ENCODE measurements around the gene ZRANB2. TPM values are rescaled to one million over a fixed set of nuclear protein-coding genes. Genes with fewer than 3 reads are reported as not detected.

The ZRANB2 gene
- polyA plus RNA-seq, 1 donor = 103 TPM

DNA sequence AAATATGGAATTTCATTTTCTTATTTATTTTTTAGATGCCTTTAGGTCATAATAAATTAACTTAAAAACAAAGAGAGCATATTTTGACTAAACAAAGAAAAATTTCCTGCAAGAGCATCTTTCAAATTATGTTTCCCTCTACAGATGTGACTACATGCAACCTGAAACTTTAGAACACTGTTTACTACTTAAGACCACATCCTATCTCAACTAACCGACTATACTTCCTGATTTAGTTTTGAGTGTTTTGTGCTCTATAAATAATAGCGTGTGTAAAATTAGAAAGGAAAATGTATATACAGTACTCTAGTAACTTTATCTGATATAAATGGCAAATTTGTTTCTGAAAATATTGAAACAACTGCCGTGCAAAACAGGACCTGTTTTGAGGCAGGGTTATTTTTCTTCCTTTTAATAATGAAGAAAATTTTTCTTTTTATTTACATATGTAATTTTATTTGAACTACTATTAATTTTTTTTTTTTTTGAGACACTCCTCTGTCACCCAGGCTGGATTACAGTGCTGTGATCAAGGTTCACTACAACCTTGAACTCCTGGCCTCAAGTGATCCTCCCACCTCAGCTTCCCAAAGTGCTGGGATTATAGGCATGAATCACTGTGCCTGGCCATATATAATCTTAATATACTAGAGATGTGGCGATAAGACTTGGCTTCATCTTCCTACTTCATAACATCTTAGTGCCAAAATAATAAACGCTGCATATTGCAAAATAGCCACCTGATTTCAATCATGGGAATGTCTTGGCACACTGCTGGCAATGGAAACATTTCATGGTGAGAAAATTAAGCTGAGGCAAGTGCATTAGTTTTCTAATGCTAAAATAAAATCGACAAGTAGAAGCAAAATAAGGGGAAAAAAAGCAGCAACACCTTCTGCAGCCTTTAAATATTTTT is 12.3 kb downstream of the ZRANB2 start:
- no peak for DNase-seq (ENCODE audit: low read depth)

DNA sequence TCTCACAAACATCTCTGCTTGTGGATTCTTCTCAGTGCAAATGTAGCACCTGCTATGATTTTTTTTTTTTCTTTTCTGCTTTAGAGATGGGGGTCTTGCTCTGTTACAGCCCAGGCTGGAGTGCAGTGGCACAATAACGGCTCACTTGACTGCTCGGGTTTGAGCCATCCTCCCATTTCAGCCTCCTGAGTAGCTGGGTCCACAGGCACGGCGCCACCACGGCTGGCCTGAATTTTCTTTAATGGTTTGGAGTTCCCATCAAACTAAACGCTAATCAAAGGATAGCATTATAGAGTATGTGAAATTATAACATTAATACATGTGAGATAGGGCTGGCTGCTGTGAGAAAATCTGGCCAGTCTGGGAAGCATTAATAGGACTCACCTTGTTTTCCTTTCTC is 26.0 kb downstream of the ZRANB2 start:
- no peak for DNase-seq (ENCODE audit: low read depth)

DNA sequence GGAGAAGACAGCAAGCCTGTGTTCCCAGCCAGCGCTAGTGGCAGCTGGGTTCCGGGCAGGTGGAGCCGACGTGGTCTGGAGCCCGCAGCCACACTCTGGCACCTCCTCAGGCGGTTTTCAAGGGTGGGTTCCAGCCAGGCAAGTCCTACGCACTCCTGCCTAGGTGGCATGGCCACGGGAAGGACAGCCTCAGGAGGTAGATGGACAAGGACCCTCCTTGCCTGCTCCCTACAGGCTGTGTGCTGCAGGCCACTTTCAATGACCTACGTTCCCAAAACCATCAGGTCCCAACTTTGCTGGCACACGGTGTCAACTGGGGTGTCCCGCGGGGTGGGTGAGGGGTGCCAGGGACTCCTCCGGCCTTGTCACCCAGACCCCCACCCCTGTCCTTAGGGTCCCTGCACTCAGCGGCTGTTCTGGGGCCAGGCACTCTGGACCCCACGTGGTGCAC is 26.5 kb downstream of the ZRANB2 start:
- no peak for DNase-seq (ENCODE audit: low read depth)

DNA sequence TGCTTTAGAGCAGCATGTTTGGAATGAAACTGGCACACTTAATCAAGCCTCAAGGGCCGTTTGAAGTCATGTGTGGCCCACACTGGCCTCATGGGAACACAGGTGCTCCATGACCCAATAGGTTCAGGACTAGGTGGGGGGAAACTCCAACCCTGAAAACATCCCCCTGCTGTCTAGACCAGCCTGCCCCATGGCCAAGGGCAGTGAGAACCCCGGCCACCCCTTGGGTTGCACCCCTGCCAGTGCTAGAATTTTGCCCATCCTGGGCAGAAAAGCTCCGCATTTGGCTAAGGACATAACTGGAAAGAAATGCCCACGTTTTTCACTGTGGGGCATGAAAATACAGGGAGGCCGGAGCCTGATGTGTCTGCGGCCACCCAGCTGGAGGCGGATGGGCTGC is 27.1 kb downstream of the ZRANB2 start:
- DNase-seq (ENCODE audit: low read depth) = no peak

DNA sequence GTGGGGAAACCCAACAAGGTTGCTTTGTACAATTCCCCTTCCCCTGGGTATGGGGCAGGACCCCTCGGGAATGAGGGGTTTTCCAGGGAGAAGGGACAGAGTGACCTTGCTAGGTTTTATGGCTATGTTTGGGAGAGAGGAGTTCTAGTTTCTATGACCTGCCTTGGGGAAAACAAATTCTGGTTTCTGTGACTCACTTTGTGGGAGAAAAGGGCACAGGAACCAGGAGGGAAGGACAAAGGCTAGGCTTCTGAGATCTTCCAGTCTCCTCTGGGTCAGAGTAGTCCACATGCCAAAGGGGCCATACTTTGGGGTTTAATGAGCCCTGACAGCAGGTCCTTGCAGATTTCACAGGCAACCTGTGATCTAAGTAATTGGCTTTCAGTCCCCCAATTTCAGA is 27.7 kb downstream of the ZRANB2 start:
- DNase-seq (ENCODE audit: low read depth) = no peak

DNA sequence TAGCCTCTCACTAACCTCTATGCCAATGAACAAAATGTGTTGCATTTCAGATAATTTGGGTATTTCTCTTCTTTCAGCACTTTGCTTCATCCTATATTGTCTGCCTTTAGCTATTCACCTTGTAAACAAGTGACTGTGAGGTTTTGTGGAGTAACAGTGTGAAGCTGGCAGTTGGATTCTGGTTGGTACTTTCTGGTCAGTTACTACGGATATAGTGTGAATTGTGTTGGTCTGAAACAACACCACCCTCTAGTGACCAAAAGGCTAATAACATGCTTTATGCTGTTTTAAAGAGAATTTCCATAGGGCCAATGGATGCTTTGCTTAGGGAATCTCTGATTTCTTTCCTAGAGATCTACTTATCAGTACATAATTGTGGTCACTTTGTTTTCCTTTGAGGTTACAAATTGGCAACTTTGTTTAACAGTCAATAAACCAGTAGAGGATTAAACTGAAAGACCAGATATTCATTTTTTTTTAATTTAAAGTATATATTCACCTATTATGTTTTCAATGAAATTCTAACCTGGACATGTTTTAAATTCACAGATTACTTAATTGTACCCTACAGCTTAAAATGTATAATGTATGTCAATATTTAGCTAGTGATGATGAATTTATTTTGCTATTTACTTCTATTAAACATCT is 30.8 kb downstream of the ZRANB2 start:
- DNase-seq (ENCODE audit: low read depth) = peak; percentile 57

DNA sequence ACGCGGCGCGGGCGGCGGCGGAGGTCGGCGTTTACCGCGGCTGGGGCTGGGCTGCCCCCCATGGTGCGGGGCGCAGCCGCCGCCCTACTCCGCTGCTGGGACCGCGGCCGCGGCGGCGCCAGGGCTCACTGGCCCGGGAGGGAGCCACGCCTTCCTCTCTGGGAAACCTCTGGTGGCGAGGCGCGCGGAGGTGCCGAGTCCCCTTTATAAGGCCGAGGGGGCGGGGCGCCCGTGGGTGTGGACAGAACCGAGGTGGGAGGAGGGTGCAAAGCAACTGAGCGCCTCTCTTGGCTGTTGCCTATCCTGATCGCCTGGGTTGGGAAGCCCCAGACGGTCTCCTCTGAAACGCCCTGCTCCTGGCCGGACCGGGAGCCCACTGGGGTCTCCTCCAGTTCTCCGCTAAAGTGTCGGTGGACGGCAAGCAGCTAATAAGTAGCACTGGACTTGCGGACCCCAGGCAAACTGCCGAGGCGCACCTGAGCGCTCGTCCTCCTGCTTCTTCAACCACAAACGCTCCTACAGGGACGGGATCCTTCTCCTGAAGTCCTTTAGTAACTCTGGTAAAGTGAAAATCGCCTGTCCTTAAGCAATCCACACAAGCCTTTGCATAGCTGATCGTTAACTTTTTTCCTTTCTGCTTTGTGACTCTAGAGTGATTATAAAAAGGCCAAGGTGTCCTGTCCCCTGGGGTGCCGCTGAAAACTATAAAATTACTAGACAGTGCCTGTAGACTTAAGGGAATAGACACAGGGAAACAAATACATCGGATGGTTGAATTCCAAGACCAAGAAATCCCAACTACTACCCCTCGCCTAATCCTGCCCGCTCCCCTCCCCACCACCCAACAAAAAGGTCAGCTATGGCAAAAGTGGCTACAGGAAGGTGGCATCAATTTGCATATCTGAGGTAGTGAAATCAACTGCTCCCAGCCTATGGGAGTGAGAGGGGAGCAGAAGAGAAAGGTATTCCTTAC is 32.9 kb downstream of the ZRANB2 start, which contains the start of gene PTGER3:
Gene PTGER3, minus strand, starts transcription at position 182 of the 973 bp plus-strand sequence. CDS start 239 bp downstream, outside the sequence.
- no peak for DNase-seq (ENCODE audit: low read depth)

DNA sequence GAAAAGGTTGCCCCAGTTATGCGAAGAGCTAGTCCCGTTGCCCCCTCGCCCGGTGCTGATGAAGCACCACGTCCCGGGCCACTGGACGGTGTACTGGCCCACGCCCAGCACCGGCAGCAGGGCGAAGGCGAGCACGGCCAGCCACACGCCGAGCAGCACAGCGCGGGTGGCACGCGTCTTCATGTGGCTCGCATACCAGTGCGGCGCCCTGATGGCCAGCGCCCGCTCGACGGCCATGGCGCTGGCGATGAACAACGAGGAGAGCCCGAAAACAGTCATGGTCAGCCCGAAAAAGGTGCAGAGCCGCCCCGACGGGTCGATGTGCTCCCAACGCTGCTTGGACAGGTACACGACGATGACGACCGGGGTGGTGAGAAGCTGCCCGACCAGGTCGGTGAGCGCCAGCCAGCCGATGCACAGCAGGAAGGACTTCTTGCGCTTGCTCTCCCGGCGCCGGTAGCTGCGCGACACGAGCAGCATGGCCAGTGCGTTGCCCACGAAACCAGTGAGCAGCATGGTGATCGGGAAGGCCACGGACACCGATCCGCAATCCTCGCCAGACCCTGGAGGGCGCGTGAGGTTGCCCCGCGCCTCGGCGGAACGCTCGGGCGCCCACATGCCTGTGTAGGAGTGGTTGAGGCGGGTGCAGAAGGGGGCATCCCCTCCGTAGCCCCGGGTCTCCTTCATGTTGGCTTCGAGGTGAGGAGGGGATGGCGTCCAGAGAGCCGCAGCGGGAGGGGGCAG is 33.8 kb downstream of the ZRANB2 start:
- DNase-seq (ENCODE audit: low read depth) = no peak

DNA sequence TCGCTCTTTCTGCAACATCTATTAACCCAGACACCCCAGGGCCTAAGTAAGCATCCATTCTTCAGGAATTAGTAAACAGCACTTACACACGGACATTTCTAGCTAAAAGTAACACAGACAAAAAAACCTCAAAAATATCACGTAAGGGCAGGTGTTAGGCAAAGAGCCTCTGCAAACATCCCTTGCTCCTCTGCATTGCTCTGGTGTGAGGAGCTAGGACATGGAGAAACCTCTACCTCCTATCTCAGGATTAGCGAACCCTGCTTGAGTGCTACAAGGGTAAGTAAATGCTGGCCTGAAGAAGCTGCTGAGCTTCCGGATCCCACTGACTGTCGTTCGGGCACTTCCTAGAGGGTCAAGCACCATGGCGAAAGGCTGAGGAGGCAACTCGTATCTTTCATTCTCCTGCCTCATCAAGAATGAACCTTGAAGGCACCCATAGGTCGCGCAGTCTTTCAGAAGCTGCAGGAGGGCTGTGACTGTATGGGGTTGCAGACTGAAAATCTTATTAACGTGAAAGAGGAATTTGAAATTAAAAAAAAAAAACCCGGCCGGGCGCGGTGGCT is 35.3 kb downstream of the ZRANB2 start:
- no peak for DNase-seq (ENCODE audit: low read depth)

DNA sequence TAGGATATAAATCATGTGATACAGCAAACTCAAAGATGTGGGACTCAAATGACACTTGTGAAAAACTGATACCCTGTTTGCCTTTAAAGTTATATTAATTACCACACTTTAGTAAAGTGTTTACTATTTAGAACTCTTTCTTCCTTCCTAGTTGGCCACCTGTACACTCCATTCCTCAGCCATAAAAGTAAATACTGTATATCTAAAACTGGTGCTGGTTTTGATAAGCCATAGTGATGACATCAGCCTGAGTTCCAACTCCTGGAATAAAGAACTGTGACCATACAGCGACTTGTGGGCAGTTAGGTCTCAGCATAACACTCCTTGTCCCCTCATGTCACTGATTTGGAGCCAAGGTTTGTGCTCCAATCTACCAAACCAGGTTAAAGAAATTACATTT is 36.0 kb downstream of the ZRANB2 start:
- no peak for DNase-seq (ENCODE audit: low read depth)

DNA sequence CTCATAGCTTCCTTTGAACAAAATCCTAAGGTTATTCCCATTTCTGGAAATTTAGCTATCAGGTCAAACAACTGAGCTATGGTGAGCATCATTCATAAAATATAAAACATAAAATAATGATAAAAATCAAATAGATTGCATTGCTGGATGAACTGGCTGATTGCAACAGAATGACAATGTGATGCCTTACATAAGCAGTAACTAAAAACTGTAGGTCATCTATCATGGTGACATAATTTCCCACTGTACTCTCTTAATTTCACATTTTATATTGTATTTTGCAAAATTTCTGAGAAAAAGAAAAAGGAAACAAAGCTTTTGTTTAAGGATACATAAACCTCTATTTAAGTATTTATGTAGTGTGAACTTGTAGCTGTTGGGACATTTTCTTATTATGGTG is 37.8 kb downstream of the ZRANB2 start:
- DNase-seq (ENCODE audit: low read depth) = no peak

DNA sequence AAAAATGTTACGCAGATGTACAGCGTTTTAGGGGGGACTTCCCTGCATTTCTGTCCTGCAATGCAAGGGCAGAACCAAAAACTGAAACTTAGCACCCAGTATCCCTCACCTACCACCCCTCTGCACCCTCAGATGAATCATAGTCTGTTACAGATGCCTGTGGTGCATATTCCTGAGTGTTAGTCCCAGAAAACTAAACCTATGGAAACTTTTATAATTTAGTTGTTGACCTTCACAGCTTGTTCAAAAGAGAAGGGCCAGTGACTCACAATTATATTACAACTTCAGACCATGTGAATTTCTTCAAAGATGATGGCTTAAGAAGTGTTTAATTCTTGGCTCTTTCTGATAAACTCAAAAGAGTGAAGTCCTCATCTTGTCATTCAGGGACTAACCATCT is 39.0 kb downstream of the ZRANB2 start:
- DNase-seq (ENCODE audit: low read depth) = no peak

DNA sequence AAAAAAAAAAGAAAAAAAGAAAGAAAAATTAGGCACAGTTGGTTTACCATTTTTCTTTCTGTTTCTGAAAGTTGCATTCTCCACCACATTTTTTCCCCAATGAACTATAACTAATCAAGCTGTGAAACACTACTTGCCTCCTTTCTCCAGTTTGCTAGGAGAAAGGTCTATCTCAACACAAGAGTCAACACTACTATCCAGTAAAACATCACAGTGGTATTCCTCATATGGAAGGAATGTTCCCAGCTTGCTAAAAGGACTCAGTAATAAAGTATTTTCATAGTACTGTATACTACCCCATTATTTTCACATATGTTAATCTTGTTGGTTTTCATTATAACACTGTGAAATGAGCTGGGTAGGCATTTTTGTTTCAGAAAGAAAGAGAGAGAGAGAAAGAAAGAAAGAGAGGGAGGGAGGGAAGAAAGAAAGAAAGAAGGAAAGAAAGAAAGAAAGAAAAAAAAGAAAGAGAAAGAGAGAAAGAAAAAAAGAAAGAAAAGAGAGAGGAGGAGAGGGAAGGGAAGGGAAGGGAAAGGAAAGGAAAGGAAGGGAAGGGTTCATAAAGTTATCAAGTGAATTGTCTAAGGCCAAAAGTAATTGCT is 41.1 kb downstream of the ZRANB2 start:
- no peak for DNase-seq (ENCODE audit: low read depth)

DNA sequence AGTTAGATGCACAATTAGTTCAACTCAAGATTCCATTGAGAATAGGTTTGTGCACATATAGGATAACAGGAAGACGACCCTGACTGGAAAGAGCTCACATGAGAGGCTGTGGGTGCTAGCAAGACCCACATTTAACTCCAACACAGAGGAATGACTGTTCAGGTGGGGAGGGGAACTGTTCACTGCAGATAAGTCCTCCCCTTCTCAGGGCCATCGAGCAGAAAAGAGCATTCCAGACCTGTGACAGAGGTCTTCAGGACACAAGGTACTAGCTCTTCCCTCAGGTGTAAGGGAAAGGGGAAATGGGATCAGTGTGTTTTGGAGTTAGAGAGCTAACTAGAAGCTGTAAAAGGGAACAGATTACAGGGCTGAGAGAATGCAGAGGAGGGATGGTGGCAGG is 41.9 kb downstream of the ZRANB2 start:
- no peak for DNase-seq (ENCODE audit: low read depth)

DNA sequence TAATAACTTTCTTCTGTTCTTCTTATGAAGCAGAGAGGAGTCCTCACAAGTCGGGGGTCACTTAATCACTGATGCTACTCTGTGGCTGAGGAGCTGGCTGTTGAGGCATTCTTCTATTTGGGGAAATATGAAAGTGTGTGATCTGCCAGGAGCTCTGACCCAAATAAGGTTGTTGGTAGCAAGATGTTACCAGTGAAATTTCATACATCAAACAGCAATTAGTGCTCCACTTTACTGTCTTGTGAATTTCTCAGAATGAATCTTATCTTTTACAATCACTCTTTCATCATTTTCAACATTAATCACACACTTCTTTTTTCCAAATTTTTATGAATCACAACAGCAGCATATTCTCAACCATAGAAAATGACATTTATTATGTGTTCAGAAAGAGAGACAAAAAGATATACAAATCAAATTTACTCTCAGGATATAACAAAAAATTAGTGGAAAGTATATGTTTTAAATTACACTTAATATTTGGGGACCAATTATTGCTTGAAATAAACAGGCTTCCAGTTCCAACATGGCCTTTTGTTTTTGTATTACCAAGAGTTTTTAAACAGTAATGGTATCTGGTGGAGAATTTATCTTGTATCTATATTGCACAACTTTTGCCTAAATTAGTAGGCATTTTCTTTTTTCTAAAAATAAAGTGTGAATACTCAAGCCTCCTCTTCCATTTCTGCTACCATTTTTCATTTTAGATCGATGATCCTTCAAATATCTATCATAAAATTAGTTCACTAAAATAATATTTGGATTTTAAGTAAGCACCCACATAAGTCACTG is 42.8 kb downstream of the ZRANB2 start:
- DNase-seq (ENCODE audit: low read depth) = no peak

DNA sequence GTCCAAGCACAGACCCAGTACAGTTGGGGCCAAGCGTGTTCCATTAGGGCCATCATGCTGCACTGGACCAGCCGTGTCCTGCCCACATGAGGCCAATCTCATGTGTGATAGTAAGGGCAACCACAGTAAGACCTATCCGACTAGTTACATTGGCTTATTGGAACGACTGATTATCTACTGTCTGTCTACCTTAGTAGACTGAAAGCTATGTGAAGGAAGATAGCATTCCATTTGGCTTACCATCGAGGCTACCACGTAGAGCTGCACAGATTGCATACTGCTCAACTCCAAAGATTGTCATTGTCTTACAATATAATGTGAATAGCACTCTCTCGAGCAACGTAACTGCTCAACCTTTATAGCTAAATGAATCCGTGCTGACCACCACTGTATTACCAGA is 43.8 kb downstream of the ZRANB2 start:
- no peak for DNase-seq (ENCODE audit: low read depth)

DNA sequence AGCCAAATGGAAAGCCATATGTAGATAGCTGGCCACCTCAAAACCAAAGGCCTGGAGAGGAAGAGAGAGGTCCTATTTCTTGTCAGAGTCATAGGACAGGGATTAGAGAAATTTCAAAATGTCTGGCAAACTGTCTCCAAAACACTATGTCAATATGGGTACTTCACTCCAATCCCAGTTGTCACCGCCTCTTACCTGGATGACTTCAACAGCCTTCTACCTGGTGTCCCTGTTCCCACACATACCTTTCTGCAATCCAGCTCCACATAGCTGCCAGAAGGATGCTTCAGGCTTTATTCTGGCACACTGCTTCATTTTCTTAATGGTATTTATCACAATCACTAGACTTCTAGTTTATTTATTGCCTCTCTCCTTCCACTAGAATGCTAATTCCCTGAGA is 47.7 kb downstream of the ZRANB2 start:
- DNase-seq (ENCODE audit: low read depth) = no peak

DNA sequence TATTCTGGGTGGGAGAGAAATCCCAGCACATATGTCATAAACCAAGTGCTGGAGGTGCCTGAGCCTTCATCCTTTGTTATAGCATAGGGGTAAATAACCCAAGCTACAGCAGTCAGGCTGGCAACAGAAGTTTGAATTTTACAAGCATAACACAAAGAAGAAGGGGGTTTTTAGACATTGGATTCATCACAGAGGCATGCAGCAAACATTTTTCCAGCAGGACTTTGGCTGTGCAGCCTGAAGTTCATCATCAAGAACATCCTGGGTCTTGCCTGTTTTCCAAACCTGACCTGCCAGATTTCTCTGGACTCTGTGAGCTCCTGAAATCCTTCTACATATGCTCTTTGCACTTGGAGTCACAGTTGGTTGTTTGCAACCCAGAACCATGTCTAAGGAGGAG is 49.4 kb downstream of the ZRANB2 start:
- no peak for DNase-seq (ENCODE audit: low read depth)

DNA sequence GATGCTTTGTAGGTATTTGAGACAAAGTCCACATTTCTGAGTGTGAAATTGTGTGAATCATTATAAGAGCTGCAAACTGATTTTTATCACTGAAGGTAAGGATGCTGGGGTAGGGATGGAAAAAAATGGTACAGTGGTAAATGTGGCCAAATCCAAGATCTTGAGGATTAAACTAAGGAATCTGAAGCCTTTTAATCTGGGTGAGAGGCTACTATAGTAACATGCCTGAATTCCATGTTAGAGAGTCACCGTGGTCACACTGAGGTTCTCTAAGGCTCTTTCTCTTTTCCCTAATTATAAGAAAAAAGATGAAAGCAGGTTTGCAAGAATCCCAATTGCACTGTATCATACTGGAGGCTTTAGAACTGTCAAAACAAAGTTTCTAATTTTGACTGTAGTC is 50.8 kb downstream of the ZRANB2 start:
- no peak for DNase-seq (ENCODE audit: low read depth)

DNA sequence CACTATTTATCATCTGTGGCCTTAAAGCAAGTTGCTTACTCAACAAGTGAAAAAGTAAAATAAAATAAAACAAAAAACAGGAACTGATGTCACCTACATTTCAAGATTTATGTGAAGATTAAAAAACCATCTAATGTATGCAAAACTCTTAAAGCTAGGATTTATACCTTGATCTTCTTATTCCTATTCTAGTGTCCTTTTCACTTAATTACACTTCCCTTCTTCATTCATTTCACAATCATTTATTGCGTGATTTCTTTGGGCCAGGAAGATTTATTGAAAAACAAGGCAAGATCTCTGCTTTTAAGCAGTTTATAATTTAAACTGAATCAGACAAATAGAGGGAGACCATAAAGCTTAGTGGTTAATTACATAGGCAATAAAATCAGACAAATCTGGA is 51.9 kb downstream of the ZRANB2 start:
- DNase-seq (ENCODE audit: low read depth) = no peak
